GDM1 (cell line): ENCODE measurements around the gene GRB14.

Source experiments
- DNase-seq: peaks from one replicate; lab custom pipeline; 2025; lab: John Stamatoyannopoulos, UW

GRB14 gene

DNA sequence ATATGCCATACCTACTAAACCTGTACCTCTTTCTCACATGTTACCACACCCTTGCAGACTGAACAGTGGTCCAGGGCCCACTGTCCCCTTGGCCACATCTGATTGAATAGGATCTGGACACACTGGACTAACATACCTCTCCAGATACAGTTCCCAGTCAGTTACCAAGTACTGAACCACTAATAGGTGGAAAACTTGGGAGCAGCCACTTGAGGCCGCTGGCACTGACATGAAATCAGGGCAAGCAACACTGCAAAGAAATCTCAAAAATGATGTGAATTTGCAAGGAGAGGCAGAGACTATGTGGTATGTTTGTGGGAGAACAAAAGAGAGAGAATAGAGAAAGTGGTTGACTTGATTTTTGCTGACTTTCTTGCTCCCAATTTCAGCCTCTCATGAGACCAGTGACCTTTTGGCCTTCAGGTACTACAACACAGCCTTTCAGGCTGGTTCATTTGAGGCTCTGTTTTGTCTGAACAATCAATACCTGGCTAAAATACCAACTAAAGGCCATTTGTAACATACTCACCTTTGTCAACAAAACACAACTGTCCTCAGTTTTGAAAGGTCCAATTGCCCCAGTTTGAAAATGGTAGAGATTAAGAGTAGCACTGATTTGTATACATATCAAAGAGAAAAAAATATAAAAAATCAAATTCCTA, 7.8 kb downstream of the GRB14 start:
- no peak for DNase-seq

DNA sequence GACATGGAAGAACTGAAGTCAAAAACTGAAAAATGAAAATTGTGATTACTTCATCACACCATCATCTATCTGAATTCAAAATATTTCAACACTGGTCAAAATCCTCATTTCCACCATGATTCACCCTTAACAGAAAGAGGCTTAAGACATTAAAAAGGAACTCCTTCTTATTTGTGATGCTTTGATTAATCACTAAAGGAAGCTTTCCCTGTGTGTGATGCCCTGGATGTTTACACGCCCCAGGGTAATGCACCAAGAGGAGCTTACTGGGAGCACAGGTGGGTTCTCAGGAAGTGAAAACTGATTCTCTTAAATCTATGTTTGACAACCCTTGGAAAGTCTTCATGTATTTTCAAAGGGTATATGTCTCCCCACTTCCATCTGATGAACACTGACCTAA, 11.5 kb downstream of the GRB14 start:
- DNase-seq: no peak

DNA sequence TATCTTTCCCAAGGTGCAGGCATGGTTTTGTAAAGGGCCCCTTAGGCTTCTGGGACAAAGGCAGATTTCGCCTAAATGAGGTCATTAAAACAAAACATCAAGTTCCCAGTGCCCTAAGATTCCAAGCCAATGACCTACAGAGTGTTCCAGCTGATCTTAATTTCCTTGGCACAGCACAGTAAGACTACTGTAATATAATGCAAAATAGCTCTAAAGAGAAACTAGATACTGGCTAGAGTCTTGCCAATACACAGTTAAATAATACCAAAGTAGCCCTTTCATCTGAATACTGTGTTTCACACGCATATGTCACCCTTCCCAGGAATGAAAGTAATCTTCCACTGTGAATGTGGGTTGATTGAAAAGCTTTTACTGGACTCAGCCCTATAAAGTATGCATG, 14.7 kb downstream of the GRB14 start:
- no peak for DNase-seq

DNA sequence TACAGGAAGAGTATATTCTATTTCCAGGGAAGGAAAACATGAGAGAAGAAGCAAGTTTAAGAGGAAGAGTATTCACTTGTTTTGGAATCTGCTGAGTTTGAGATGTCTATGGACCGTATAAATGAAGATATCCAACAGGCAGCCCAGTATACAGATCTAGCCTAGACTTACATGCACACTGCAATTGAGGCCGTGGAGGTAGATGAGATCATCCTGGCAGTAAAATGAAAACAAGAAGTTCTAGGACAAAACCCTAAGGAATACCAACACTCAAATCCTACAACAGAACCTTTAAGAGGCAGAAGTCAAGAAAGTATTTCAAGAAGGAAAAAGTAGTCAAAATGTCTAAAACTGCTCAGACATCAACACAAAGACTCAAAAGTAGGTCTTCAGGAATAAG, 16.0 kb downstream of the GRB14 start:
- DNase-seq: no peak

DNA sequence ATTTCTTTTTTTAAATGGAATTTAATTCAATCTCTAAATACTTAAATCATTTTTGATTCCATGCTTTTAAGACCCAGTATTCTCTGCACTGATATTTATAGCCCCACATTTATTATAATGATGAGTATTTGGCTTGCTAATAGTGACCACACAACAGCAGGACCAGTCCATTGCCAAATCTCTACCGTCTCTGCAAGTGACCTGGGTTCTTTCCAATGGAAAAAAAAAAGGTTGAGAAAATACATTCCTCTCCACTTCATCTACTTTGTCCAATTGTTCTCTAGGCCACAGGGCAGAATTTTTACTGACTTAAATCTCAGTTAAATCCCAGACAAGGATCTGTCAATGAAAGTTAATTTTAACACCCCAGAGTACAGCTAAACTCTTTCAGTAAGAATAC, 20.5 kb downstream of the GRB14 start:
- DNase-seq: no peak

DNA sequence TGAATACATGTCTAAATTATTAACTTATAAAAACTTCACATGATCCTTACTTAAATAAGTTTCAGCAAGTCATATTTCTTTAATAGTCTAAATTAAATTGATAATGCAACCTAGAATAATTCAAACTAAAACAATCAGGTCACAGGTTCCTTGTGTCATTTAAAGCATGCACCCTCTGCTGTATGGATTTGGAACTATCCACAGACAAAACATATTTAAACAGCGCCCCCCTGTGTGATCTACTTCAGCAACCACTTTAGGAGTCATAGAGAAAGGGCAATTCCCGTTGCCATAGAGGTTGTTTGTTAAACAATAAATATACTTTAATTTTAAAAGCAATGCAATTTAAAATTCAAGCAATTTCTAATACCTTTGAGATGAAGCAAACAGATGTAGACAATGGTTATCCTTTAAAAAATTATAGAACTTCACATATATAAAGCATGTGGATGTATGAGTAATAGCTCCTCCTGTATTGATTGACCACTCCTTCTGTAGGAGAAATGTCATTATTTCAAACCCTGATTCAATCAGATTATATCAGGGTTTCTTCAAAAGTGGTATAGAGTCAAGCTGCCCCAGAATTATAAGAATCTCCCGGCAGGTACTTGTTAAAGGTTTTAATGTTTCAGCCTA, 21.2 kb downstream of the GRB14 start:
- peak; percentile 49 for DNase-seq

DNA sequence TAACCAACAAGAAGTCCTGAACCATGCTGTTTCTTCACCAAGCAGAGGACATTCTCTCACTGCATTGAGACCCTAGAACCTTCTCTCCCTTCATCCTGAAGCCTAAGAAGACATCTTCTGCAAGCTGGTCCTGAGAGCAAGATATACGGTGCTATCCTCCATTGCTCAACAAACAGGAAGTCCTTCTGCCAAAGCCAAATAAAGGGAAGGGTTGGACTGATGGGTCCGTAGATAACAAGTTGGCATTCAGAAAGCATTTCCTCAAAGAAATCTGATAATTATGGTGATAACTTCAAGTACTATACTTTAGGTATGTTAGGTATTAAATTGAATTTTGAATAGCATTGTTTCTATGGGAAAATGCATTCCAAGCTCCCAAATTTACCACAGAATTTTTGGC, 23.3 kb downstream of the GRB14 start:
- DNase-seq: no peak

DNA sequence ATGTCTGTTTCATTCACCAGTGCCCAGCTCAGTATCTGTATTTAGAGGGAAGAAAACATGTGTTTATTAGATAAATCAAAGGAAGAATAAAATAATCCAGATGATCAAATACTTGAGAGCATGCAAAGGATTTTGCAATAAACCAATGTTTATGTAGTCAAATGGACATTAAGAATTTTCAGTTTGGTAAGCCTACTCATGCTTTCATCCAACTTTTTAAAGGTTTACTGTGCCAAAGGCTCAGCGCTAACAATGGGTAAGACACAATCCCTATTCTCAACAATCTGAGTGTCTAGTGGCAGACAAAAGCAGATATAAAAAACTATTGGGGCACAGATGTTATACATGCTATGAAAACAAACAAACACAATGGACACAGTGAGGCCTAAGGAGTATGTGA, 26.3 kb downstream of the GRB14 start:
- no peak for DNase-seq

DNA sequence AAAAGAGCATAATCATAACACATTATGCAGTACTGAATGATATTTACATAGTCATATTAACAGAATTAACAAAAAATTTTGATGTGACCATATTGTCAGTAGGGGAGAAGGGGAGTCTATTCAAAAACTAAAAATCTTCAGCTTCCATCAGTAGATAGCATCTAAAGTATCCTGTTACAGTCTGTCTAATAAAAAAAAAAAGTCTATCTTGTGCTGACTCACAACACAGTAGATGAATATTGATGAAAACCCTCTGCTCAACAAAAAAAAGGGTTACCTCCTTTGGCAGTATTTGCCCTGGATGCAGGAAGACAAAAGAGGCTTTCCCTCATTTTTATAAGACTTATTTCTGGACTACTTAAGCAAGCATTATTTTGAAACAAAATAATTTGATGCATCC, 27.3 kb downstream of the GRB14 start:
- DNase-seq: no peak

DNA sequence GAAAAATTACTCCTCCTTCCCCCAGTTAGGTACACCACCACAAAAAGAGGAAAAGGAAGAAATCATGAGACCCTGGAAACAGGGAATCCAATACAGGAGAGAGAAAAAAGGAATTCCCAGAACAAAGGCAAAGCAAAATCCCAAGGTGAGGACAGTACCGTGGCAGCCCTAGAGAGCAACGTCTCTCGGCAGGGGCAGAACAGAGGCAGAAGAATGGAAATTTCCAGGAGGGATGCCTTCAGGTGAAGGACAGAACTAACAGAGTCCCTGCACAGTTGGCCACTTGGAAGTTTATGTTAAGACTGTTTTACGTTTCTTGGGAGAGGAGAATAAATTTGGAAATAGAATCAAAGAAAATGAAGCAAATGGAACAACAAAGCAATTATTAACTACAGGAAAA, 27.7 kb downstream of the GRB14 start:
- no peak for DNase-seq

DNA sequence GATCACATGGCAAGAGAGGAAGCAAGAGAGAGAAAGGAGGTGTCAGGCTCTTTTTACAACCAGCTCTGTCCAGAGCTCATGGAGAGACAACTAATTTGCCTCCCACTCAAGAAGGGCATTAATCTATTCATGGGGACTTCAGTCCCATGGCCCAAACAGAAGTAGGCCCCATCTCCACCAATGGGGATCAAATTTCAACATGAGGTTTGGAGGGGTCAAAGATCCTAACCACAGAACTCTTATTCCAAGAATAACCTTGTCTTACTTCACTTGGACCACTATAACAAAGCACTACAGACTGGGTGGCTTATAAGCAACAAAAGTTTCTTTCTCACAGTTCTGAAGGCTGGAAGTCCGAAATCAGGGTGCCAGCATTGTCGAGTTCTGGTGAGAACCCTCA, 31.8 kb downstream of the GRB14 start:
- DNase-seq: no peak

DNA sequence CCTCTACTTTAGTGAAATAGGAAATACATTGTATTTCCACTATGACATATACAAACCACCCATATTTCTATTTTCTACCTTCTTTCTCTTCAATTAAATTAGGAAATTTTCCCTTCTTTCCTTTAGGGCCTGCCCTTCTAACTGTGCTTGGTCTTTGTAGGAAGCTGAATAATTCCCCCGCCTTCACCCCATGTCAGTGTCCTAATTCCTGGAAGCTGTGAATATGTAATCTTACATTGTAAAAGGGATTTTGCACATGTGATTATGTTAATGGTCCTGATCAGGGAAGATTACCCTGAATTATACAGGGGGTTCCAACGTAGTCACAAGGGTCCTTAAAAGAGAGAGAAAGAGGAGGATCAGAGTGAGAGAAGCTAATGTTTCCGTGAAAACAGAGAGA, 40.2 kb downstream of the GRB14 start:
- DNase-seq: no peak

DNA sequence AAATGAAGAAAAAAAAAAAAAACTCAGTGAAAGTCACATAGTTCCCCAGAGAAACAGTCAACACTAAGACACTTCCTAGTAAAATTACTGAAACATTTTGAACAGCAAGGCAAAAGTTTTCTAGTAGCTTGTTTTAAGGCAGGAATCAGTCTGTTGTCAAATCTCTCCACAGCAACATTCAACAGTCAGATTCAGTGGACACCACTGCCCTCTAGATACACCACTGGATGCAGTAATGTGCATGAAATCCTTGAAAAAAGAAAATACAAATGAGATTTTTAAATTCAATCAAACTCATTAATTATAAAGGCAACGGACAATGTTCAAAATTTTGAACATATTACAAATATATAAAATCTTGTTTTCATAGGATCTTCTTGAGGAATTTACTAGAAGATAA, 46.4 kb downstream of the GRB14 start:
- DNase-seq: no peak

DNA sequence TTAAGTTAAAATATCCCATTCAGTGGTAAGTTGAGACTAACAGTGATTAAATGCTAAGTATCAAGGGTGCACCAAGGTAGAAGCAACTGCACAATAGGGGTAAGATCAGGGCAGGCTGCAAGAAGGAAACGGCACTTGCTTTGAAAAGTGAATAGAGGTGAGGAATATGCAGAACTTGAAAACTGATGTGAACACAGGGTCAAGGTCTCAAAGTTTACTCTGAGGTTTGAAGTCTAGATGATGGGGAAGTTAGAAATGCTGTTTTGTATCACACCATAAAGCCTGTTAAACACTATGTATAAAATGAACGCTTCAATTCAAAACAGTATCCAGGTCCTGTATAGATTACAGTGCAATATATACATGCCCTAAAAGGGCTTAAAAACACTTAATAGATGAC, 50.8 kb downstream of the GRB14 start:
- DNase-seq: no peak

DNA sequence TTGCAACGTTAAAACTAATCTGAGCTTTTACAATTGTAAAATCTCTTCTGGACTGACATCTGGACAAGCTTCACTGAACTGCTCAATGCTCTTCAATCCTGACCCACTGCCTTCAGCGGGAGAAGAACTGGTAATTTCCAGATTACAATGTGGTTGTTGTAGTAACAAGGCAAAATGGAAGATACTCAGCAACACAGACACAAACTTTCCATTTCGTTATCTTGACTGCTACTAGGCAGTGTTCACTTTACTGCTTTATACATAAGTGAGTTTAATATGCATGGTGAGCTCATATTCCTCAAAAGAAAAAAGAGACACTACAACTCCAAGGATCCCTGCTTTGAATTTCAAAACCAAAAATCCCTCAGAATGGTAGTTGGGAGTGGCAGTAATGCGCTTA, 51.9 kb downstream of the GRB14 start:
- no peak for DNase-seq

DNA sequence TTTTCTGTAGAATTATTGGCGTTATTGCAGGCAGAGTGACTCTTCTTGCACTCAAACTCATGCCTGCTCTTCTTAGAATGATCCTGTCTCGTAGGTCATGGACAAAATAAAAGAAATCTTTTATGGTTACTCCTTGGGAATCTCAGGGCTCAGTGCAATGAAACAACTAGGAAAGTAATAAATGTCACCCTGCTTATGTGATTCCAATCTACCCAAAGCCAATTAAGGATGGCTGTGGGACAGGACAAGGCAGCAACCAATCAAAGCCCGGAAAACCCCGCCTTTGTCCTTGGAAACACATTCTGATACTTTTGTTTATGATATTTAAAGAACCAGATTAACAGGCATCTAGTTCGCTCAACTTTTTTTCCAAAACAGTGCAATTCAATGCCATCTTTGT, 53.0 kb downstream of the GRB14 start:
- no peak for DNase-seq

DNA sequence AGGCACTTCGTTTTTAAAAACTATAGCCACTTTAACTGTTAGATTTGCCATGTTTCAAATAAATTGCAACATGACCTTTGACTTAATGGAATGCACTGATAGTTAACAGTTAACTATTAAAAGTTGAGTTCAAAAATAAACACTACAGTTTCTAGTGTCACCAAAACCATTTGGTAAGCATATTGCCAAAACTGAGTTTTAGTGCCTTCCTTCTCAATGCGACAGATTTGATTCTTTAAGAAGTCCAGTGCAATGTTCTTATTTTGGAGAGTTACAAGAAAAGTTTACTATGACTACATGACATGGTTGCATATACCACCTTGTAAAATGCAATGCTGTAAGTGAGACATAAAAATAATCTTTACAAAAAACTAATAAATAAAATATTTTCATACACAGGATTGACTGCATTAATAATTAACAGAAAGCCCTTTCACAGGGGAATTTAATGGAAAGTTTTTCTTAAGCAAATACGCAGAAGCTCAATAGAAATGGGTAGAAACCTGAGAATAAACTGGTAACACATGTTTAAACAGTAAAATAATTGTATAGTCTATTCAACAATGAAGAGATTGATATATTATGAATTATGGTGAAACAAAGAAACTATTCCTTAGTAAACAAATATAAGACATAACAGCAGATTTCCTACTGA, 53.8 kb downstream of the GRB14 start:
- no peak for DNase-seq

DNA sequence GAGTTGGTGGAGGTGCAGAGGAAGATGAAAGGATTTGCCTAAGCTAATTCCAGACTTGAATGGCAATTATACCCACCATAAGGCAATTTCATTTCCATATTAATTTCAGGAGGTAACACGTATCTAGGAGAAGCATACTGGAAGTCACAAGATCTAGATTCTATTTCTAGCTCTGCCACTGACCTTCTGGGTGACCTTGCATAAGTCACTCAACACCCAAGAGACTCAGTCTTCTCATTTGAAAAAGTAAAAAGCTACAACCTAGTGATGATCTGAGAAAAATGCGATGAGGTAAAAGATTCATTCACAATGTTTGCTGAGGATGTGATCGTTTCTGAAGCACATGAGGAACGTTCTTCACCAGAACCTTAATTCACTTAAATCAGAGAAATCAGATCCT, 55.9 kb downstream of the GRB14 start:
- DNase-seq: no peak

DNA sequence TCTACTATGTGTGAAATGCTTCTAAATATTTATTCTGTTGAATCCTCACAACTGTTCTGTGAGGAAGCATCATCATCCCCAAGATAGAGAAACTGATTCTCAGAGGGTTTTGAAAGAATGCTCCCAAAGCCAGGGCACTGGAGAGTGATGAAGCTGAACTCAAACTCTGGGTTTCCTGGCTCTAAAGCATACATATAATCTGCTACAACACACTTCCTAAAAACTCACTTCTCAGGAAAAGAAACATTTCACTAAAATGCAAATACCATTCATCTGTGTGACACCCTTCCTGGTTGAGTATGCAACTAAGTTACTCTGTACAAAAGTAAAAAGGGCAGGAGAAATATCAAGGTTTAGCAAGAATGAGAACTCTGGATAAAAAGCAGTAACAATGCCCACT, 58.6 kb downstream of the GRB14 start:
- peak; percentile 11 for DNase-seq

DNA sequence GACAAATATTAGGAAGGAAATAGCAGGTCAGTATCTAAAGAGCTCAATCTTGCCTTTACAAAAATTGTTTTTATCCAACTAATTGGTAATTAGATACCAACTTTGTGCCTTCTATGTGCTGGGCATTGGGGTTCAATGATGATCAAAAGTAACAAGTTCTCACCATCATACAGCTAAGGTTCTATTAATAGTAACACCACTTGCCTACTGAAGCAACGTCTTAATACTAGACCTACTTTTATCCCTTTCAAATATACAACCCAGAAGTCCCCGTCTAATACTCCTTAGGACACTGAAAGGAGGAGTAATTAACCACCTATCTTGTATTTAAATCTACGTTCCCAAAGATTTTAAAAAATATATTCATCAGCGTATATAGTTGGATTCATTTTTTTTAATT, 59.3 kb downstream of the GRB14 start:
- DNase-seq: no peak

DNA sequence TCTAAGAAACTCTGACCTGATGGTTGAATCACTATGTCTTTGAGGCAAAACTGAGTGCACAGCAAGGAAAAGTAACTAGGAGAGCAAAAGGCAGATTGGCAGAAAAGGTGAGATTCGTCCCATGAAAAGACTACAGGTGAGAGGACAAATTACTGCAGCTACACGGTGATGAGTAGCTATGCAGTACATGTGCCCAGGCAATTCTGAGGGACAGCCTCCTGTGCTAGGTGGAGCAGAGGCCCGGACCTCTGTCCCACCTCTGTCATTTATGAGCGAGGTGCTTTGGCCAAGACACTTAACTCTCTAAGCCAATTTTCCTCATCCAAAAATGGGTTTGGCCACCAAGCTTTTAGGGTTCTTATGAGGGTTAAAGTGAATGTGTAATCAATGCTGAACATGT, 59.9 kb downstream of the GRB14 start:
- DNase-seq: no peak

DNA sequence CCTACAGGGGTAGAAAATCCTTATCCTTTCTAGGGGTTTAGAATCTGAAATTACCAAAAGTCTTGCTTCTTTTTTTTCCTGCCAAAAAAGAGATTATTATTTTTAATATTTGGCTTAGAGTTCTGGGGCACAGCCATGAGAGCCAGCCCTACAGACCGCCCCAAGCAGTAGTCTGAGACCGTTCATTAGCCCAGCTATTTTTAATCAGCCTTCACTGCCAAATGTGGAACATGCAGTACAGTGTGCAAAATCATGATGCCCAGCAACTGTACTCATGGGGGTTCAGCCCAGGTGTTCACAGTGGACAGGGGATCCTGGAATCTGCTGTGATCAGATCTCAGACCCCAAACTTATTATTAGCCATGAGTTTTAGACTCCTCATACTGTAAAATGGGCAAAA, 60.4 kb downstream of the GRB14 start:
- no peak for DNase-seq

DNA sequence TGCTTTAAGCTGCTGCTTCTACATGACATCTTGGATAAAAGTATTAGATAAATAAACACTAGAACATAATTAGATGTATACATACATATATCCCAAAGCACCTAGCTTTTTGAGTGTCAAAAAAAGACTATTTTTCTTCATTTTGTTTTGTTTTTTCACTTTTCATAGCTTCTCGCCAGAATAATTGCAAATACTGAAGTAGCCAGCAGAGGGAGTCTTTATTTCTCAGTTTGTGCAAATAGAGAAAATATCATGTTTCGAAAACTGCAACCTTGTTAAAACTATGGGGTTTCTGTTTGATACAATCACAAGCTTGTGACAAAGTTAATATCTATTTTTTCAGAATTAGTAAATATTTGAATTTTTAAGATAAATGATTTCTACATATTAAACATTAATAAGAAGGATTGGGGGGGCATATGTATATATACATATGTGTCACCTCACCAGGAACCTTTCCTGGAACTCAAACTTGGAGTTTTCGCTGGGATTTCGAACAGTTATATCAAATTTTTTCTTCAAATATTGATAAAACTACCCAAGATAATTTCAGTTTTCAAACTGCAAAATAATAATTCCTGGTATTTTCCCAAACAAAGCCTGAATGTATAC, 61.0 kb downstream of the GRB14 start:
- no peak for DNase-seq
